Peyer's patch (tissue), 4 donors: ENCODE measurements around the gene IRF2.

Experiments used
- CTCF ChIP-seq, 6 experiments: fragments of 450-650 bp in 4 of 6; fragments of 200-600 bp in 2 of 6; sonication (generic) in 1 of 6; IDR thresholded peaks; one replicate each; pipeline ENCODE4 v1.5.1; 2017 to 2019; ENCODE audit warnings: antibody characterized with exemption in 6 of 6, mild to moderate bottlenecking in 3 of 6, moderate library complexity in 1 of 6
- POLR2A ChIP-seq, 2 donors: fragments of 450-650 bp; IDR thresholded peaks; one replicate each; pipeline ENCODE4 v1.5.1; 2017; ENCODE audit warnings: antibody characterized with exemption in 2 of 2, mild to moderate bottlenecking in 2 of 2, moderate library complexity in 2 of 2

GRCh38 chr4:184402239-184402638, 72.1 kb downstream of the IRF2 start:
- TF ChIP-seq POLR2A (IDR thresholded peaks at IDR 0.05): no peak
- TF ChIP-seq CTCF (IDR thresholded peaks at IDR 0.05): no peak
